CD4-positive, alpha-beta T cell treated with Interleukin-4 for 4 hours (primary cell): ENCODE measurements around the gene DIPK1B.
"Not testable (repeated sequence)": the region's sequence is repeated elsewhere in the genome, so short reads cannot be mapped to it uniquely, and the experiment has no call there.

Experiments
- DNase-seq: peaks from one replicate; pipeline ENCODE4 v3.0.0-alpha.2; 2020

Gene DIPK1B

DNA sequence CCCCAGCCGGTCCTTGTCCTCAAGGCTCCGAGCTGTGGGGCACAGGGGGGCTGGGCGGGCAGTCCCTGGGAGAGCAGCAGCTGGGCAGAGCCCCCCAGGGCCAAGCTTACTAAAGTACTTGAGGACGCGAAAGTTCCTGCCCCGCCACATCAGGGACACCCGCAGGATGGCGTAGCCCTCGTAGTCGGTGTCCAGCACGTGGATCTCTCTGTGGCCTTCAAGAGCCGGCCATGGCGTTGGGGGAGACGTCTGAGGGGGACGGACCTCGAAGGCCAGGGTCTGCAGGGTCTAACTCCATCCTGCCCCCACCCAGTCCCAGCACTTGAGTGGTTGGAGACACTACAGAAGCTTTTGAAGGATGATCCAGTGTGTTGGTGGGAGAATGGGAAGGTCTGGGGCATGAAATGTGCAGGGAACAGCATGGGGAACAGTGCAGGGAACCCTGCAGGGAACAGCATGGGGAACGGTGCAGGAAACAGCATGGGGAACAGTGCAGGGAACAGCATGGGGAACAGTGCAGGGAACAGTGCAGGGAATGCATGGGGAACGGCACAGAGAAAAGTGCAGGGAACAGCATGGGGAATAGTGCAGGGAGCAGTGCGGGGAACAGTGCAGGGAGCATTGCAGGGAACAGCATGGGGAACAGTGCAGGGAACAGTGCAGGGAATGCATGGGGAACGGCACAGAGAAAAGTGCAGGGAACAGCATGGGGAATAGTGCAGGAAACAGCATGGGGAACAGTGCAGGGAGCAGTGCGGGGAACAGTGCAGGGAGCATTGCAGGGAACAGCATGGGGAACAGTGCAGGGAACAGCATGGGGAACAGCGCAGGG lies 43.1 kb downstream of the DIPK1B start:
- not testable (repeated sequence) for DNase-seq

DNA sequence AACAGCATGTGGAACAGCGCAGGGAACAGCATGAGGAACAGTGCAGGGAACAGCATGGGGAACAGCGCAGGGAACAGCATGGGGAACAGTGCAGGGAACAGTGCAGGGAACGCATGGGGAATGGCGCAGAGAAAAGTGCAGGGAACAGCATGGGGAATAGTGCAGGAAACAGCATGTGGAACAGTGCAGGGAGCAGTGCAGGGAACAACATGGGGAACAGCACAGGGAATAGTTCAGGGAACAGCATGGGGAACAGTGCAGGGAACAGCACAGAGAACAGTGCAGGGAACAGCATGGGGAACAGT lies 43.7 kb downstream of the DIPK1B start:
- no peak for DNase-seq

DNA sequence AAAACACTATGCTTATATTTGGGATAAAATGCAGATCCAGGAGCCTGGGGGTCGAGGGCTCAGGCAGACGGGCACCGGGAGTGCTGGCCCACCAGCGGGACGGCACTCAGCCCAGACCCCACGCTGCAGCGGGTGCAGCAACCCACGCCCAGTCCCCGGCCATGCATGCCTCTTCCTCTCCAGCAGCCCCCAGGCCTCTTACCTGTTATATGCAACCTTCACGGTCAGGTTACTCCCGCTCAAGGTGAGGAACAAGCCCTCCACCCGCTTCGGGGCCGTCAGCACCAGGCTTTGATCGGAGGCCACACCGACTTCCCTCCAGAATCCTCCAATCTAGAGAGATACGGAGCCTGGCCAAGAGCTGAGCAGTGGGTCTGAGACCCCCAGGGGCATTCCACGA lies 44.5 kb downstream of the DIPK1B start:
- no peak for DNase-seq

DNA sequence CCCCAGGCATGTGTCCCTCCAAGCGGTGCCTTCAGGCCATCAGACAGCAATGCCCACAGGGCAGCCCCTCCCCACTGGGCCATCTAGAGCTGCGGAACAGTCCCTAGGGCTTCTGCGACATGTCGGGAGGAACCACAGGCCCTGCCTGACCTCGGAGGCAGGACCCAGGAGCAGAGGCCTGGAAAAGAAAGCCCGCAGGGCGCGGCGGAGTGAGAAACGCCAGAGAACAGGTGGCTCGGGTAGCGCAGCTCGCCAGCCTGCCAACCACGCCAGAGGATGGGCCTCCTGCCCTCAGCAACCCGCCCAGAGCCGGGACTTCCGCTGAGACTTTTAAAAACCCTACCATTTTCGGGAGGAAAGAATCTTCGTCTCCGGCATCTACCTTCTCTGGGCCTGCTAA lies 45.0 kb downstream of the DIPK1B start:
- no peak for DNase-seq

DNA sequence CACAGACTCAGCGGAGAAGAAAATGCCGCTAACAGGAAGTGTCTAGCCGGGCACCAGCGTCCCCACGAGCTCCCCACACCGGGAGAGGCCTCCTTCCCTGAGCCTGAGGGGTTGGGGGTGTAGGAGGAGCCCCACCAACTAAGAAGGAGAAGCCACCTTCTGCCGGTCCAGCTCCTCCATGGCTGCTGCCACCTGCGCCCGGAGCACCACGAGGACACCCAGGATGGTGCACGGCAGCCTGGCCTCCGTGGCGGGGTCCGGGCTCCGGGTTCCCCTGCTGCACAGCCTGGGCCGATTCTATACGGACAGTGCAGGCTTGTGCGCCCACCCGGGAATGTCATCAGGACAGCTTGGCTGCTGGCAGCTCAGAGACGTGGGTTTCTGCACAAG lies 45.4 kb downstream of the DIPK1B start:
- no peak for DNase-seq

DNA sequence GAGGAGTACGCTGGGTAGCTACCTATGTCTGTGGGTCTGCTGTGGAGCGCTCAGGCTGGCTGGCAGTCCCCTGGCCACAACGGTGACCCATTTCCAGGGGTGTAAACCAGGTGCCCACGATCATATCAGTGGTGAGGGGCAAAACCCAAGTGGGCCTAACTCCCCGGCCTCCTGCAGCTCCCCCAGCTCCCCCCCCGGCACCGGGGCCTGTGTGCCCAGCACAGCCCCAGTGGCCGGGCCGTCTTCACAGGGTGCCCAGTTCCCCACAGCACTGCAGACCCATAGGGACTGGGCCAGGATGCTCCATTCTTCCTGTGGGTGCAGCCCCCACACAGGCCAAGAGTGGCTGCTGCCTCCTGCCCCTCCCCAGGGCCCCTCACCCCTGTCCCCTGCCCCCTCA lies 46.6 kb downstream of the DIPK1B start:
- DNase-seq, result no peak

DNA sequence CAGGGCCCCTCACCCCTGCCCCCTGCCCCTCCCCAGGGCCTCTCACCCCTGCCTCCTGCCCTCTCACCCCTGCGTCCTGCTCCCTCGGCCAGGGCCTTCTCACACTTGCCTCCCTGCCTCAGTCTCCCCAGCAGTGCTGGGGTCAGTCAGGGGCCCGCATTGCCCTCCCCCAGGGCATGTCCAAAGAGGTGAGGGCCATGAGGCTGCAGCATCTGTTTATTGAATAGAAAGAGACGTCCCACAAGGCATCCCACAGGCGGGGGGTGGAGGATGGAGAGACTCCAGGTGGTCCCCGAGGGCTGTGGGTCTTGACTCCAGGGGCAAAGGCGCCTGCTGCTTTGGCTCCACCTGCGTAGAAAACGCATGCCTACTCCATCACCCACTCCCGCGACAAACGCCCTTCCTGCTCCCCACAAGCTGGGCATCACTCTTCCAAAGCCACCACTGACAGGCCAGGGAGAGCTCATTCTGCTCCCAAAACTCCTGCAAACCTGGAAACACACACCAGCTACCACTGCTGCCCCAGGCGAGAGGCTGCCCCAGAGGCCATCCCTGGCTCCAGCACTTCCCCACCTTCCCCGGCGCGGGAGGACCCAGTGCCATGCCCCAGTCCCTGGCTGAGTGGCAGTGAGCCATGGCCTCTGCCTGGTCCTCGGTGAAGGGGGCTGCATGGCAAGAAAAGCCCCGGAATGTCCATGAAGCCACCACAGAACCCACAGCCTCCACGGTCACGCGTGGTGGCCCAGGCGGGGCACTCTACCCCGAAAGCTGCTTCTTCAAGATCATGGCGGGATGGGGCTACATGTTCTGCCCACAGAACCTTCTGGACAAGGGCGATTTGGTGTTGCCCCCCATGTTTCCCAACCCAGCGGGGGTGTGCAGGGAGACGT lies 47.3 kb downstream of the DIPK1B start:
- DNase-seq, result no peak

DNA sequence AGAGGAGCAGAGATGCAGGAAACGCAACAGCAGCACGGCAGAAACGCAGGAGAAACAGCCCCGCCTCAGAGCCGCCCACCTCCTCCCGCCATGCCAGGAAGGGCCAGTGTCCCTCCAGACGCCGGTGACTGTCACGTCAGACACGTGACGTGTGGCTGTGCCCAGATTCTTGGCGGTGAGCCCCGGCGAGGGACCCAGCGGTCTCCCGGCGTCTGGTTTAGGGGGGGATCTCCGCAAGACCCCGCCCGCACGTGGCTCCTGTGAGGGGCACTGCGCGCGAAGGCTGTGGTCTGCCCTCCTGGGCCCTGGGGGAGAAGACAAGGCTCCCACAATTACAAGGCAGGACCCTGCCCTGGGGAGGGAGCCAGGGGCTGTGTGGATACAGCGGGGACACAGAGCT lies 48.1 kb downstream of the DIPK1B start:
- DNase-seq, result no peak

DNA sequence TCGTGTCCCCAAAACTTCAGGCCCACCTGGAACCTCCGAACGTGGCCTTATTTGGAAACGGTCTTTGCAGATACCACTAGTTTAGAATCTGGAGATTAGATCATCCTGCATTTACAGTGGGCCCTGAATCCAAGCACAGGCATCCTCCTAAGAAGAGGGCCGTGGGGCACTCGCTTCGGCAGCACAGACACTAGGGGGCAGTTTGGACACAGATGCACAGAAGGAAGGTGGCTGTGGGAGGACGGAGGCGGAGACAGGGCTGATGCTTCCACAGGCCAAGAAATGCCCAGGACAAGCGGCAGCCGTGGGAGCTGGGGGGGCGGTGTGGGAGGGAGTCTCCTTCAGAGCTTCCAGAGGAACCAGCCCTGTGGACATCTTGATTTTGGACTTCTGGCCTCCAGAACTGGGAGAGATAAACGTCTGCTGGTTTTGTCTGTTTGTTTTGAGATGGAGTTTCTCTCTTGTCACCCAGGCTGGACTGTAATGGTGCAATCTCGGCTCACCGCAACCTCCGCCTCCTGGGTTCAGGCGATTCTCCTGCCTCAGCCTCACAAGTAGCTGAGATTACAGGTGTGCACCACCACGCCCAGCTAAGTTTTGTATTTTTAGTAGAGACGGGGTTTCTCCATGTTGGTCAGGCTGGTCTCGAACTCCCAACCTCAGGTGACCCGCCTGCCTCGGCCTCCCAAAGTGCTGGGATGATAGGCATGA lies 48.6 kb downstream of the DIPK1B start:
- not testable (repeated sequence) for DNase-seq

DNA sequence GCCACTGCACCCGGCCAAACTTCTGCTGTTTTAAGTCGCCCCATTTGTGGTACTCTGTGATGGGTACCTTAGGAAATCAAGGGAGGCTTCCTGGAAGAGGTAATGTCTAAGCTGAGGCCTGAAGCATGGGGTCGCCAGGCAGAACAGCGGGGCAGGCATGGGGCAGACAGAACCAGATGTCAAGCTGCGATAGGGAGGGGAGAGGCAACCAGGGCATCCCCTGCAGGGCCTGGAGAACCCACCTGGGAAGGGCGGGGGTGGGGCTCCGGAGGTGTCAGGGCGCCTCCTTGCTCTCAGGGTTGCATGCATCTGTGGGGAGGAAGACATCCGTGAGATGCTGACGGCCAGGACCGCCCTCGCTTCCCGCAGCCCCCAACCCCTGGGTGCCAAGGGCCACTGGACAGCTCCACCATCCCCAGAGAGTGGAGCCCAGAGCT lies 49.2 kb downstream of the DIPK1B start:
- DNase-seq, result no peak

DNA sequence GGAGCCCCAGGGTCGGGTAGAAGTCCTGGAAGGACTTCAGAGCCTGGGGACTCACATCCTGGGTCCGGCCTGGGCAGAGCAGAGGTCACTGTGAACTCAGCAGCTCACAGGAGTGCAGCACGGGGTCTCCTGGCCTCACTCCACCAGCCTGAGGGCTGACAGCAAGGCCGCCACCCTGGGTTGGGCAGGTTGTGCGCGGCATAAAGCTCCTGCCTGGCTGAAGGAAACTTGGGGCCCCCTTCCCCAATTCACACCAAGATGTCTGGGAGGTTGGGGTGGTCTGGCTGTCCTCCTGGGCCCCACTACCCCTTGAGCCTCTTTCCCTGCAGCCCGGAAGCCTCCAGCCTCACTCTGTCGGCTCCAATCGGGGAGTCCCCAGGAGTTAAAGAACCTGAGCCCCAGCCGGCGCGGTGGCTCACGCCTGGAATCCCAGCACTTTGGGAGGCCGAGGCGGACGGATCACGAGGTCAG lies 49.9 kb downstream of the DIPK1B start:
- DNase-seq, result no peak

DNA sequence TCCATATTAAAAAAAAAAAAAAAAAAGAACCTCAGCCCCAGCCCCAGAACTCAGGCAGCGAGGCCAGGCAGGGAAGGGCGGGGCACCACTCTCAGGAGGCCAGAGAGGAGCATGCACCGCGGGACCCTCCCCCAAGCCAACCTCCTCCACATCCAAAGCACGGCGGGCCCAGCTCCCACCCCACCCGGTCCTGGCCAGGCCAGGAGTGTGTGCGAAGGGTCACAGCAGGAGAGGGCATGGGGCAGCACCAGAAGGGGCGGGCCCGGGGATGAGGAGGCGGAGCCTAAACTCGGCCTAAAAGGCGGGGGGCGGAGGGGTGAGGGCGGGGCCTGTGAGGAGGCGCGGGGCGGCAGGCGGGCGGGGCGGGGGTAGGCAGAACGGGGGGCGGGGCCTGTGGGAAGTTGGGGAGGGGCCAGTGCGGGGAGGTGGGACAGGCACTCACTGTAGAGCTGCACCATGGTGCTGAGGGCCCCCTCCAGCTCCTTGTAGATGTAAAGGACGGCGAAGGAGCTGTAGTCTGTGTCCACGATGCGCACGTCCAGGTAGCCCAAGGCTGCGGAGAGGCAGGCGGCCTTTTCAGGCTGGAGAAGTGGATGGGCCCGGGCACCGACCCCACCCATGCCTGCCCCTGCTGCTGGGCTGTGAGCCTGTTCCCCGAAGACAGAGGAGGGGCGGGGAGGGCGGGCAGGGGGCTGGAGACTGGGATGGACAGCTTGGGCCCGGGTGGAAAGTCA lies 50.7 kb downstream of the DIPK1B start:
- DNase-seq, result no peak

DNA sequence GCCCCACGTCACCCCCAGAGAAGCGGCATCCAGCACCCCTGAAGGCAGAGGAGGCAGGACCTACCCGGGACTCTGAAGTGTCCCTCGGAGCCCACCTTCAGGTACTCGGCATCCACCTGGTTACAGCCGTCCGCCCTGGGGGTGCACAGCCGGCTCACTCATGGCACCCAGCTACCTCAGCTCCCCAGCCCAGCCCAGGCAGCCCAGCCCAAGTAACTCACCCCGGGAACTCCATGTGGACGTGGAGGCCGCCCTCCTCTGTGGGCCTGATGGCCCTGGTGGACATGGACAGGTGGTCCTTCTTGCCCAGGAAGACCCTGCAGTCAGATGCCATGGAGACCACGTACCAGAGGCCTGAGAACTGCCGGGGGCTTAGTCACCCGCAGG lies 51.3 kb downstream of the DIPK1B start:
- DNase-seq, result no peak

DNA sequence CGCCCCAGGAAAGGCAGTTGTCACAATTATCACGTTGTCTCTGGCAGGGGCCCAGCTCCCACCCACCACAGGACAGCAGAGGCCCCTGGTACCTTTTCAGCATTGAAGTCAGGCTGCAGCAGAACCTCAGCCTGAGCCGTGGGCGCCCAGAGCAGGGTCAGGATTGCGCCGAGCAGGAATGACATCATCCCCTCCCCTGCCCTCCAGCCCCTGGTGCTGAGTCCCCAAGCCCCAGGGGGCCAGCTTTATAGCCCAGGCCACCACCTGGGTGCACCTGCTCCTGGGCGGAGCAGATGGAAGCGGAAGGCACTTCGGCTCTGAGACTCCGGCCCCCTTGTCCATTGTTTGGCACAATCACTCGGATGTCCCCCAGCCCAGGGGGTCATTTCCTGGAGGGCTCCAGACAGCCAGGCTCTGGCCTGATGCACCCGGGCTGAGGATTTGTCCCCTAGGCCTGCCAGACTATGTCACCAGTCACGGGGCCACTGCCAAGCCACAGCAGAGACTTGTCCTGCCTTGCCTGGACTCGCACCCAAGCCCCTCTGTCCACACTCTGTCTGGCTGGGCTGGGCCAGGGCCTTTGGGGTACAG lies 52.0 kb downstream of the DIPK1B start, which contains the start of gene LCN15:
Gene LCN15, minus strand, starts transcription at position 218 of the 591 bp plus-strand sequence. Its CDS starts 30 bp downstream, at position 188.
- DNase-seq, result no peak

DNA sequence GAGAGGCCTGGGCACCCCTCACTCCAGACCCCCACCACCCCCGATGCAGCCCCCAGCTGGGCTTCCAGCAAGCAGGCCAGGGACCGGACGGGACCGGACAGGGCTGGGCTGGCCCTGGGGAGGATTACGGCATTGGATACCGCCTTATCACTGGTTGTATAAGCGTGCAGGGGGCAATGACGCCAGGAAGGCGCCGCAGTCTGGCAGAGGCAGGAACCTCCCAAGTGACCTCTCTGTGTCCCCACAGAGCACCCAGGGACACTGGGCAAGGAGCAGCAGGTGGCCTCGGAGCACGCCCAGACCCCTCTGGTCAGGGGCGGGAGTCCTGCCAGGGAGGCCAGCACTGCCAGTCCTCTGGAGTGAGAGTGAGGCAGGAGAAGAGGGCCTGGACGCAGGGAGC lies 52.7 kb downstream of the DIPK1B start:
- no peak for DNase-seq

DNA sequence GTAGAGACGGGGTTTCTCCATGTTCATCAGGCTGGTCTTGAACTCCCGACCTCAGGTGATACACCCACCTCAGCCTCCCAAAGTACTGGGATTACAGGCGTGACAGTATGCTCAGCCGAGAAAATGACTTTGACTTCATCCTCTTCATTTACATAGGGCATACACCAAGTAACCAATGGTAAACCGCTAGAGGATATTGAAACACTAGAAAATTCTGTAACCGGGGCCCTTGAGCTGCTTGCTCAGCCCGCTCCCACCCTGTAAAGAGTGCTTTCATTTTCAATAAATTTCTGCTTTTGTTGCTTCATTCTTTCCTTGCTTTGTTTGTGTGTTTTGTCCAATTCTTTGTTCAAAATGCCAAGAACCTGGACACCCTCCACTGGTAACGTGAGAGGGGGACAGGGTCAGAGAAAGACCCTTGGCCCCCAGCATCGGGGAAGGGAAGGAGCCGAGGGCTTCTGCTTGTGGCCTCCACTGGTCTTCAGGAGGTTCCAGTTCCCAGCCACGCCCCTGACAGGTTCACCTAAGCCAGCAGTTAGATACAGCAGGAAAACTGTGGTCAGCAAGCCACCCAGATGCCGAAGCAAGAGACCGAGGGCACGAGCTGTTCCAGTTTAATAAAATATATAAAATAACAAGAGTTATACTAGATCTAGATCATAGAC lies 53.5 kb downstream of the DIPK1B start:
- DNase-seq, result not testable (repeated sequence)

DNA sequence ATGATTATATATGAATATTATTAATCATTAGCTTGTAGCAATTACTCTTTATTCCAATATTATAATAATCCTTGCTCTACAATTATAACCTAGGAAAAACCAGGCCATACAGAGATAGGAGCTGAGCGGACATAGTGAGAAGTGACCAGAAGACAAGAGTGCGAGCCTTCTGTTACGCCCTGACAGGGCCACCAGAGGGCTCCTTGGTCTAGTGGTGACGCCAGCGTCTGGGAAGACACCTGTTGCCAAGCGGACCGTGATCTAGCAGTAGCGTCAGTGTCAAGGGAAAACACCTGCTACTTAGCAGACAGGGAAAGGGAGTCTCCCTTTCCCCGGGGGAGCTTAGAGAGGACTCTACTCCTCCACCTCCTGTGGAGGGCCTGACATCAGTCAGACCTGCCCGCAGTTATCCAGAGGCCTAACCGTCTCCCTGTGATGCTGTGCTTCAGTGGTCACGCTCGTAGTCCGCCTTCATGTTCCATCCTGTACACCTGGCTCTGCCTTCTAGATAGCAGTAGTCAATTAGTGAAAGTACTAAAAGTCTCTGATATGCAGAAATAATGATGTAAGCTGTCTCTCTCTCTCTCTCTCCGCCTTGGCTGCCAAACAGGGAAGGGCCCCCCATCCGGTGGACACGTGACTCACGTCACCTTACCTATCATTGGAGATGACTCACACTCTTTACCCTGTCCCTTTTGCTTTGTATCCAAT lies 54.2 kb downstream of the DIPK1B start:
- DNase-seq, result peak; percentile 63

DNA sequence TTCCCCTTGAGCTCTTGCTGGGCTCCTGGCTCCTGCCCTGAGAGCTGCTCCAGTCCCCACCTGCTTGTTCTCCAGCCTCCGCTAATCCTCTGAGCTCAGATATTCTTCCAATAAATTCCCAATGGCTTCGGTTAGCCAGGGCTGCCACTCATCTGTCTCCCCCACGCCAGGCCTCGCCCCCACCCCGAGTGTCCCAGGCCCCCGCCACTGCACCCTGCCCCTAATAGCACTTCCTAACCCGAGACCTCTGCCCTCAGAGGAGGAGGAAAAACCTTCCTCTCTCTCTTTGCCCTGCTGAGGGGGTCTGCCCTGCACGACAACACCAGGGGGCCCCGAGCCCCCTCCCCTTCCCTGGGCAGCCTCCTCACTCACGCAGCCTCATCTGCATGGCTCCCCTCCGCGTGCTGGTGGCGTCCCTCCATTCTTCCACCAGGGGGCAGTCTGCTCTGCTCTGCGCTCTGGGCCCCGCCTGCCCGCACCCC lies 57.4 kb downstream of the DIPK1B start:
- peak; percentile 29 for DNase-seq

DNA sequence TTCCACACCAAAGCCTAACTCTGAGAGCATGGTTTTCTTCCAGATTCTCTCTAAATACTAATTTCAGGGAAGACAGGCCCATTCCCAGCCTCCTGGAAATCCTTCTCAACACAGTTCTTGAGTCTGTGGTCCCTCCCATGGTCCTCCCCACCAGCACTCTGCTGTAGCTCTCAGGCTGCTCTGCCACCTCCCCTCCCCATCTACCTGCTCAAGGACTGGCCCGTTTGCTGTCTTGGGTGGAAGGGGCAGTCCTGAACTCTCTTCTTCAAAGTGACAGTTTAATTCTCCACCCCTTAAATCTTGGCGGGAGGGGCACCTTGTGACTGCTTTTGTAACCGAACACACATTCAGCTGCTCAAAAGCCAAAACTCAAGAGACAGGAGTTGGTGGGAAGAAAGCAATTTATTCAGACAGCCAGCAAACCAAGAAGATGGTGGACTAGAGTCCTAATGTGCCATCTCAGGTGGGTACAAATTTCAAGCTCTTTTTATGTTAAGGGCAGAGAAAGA lies 59.6 kb downstream of the DIPK1B start:
- DNase-seq, result no peak

DNA sequence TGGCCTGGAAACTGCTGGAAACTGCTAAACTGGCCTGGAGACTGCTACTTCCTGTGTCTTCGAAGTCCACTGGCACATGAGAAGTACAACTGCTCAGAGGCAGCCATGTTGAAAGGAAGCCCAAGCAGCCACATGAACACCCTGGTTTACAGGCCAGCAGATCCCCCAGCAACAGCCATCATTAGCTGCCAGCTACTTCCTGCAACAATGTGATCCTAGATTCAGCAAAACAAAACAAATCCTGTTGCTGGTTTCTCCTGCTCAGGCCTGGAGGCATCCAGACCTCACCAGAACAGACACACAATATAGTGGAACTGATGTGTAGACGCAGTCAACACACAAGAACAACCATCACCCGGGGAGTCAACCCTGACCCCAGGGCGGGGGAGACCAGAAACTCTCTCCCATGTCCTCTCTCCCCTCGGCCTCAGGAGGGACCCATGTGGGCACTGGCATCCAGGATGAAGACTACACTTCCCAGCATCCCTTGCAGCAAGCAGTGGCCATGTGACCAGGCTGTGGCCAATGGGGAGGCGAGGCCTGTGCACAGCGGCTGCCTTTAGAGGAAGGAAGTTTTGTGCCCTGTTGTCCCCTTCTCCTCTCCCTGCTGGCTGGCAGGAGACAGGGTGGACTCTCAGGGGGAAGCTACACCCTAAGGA lies 61.1 kb downstream of the DIPK1B start:
- no peak for DNase-seq
